NCI-H460 (cell line): ENCODE results near the gene PAK1IP1. TPM values are rescaled to one million over a fixed set of nuclear protein-coding genes. Genes with fewer than 3 reads are reported as not detected.
"Not testable (repeated sequence)": the region's sequence is repeated elsewhere in the genome, so short reads cannot be mapped to it uniquely, and the experiment has no call there.

Source experiments
- DNase-seq: peaks from one replicate; pipeline ENCODE4 v3.0.0-alpha.2; 2016; ENCODE audit warnings: low read depth; ENCODE audit errors: extremely low read depth
- small RNA-seq, 2 experiments: library from RNA; depleted of rRNA; stranded (forward); fragments of <200 nt; gene quantifications; one replicate each; pipeline ENCODE3, GENCODE V24; 2014
- total RNA-seq: library from RNA; depleted of rRNA; stranded (reverse); fragments of >200 nt; shearing (Covaris generic); gene quantifications from 2 replicates; pipeline ENCODE4 v1.2.3, GENCODE V29; 2014; rRNA removed

PAK1IP1 gene
- total RNA-seq, 1 experiment from 2014 or later, result 36.3 TPM

- DNase-seq, result no peak
Observed at GRCh38 chr6:10740061-10740460, 45.3 kb downstream of the PAK1IP1 start.

GRCh38 chr6:10741643-10742042 lies 46.9 kb downstream of the PAK1IP1 start:
- DNase-seq, result not testable (repeated sequence)

- DNase-seq, result no peak
Observed at GRCh38 chr6:10742251-10742650, 47.5 kb downstream of the PAK1IP1 start.

GRCh38 chr6:10743515-10743914 lies 48.7 kb downstream of the PAK1IP1 start:
- DNase-seq, result no peak

GRCh38 chr6:10745116-10745515 lies 50.3 kb downstream of the PAK1IP1 start:
- no peak for DNase-seq

GRCh38 chr6:10746915-10747250 lies 52.1 kb downstream of the PAK1IP1 start:
- DNase-seq, result no peak

GRCh38 chr6:10747251-10747972 lies 52.6 kb downstream of the PAK1IP1 start, which contains the start of gene TMEM14B:
Gene TMEM14B, plus strand, starts transcription at chr6:10747805. Its CDS starts 1,441 bp downstream, at chr6:10749246.
- DNase-seq, result peak; percentile 94

- no peak for DNase-seq
Observed at GRCh38 chr6:10749734-10750133, 55.0 kb downstream of the PAK1IP1 start.

GRCh38 chr6:10750568-10750967 lies 55.8 kb downstream of the PAK1IP1 start:
- not testable (repeated sequence) for DNase-seq

- not testable (repeated sequence) for DNase-seq
Observed at GRCh38 chr6:10751757-10752156, 57.0 kb downstream of the PAK1IP1 start.

GRCh38 chr6:10756085-10756484 lies 61.3 kb downstream of the PAK1IP1 start:
- DNase-seq, result no peak

Small RNAs within 50 kb of the gene (small RNA-seq; reads per million reads assigned to genes)
- 0 reads per million in 2 experiments for gene RF00019
- 0 to 0.18 reads per million in 2 experiments for gene RNA5SP203

Other genes with a start within 250 kb of the PAK1IP1 start
- gene GCNT2, start 173.6 kb upstream of the PAK1IP1 start, total RNA-seq, result 34.4 TPM in 2 replicates
- 0.81 and 1.3 TPM in 2 replicates for gene C6orf52, start 356 bp upstream of the PAK1IP1 start, total RNA-seq
- 121 and 127 TPM in 2 replicates for gene TMEM14C, start 28.1 kb downstream of the PAK1IP1 start, total RNA-seq
- gene TMEM14B, start 52.8 kb downstream of the PAK1IP1 start, total RNA-seq, result 109 and 121 TPM in 2 replicates
- gene MAK, start 143.6 kb downstream of the PAK1IP1 start, total RNA-seq, result 1.0 and 1.6 TPM in 2 replicates
- not detected in 2 replicates for gene GCM2, start 187.1 kb downstream of the PAK1IP1 start, total RNA-seq
- 12.2 and 13.3 TPM in 2 replicates for gene SYCP2L, start 192.1 kb downstream of the PAK1IP1 start, total RNA-seq